GM12801 (cell line): ENCODE measurements around the gene NDRG4.

Experiments used
- CTCF ChIP-seq: IDR thresholded peaks from one replicate; pipeline ENCODE4 v1.5.1; 2011; ENCODE audit warnings: control low read depth; ENCODE audit not compliant: insufficient read length; ENCODE audit errors: extremely low read depth

The NDRG4 gene

GRCh38 chr16:58510097-58510775 is 10.3 kb downstream of the NDRG4 start:
- TF ChIP-seq CTCF = no peak

- TF ChIP-seq CTCF = no peak
These were observed 11.1 kb downstream of the NDRG4 start for GRCh38 chr16:58510776-58511628.

GRCh38 chr16:58511933-58512815 is 12.2 kb downstream of the NDRG4 start:
- no peak for TF ChIP-seq CTCF

- TF ChIP-seq CTCF = no peak
These were observed 13.9 kb downstream of the NDRG4 start for GRCh38 chr16:58513874-58514273.

- no peak for TF ChIP-seq CTCF
These were observed 15.4 kb downstream of the NDRG4 start, which contains the start of gene SETD6 for GRCh38 chr16:58515125-58515870. SETD6 (plus strand) TSS chr16:58515517; CDS start chr16:58515538, 21 bp downstream.

GRCh38 chr16:58515871-58516767 is 16.2 kb downstream of the NDRG4 start:
- TF ChIP-seq CTCF = no peak
